ENCODE measurements around the gene OR52N2. TPM values are rescaled to one million over a fixed set of nuclear protein-coding genes. Genes with fewer than 3 reads are reported as not detected.

The OR52N2 gene
- not detected for total RNA-seq
- long read RNA-seq: 0 reads

DNA sequence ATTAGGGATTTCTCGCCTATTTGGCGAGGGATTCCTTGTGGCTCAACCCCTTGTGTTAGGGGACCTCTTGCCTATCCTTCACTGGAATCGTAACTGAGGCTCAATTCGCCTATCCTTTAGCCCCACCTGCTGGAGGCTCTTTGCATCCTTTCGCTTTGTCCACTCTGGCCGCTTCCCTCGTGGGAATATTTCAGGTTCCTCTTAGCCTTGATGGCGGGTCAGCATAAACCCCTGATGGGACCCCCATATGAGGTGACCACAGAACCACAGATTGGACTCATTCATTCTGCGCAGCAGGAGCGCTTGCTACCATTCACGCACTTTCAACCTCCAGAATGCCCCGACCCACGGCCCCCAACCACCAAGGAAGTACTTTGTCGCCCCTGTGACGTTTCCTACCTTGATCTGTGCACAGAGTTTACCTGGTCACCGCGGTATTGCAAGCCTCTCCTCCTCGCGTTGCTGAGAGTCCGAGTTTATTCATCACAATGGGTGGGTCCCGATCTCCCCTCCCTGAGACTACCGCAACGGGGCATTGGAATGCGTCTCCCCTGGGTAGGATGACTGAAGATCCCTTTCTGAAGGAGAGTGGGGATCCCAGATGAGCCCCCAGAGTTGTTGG, at the start of gene OR52N2:
Gene OR52N2, plus strand, starts transcription at position 425 of the 622 bp plus-strand sequence. CDS start 11,412 bp downstream, outside the sequence.
- peak within 1 kb of the TSS; percentile 67 for H3K4me3 ChIP-seq
- H3K9me3 ChIP-seq (replicated peaks): peaks cover 7% of the 10 kb centered on the region
- H3K36me3 ChIP-seq: no peaks in the 10 kb centered on the region
- peak; percentile 54 for DNase-seq
- peaks cover 12% of the 10 kb centered on the region for H3K4me1 ChIP-seq
- intact Hi-C loops (cut with micrococcal nuclease): loop anchor here (5.0 kb wide), 1 partner anchor 336 kb away; no protein-coding TSS in a partner anchor
- H3K27me3 ChIP-seq (ENCODE audit: low read depth): peaks cover 8% of the 10 kb centered on the region
- TF ChIP-seq, protein P1, sequence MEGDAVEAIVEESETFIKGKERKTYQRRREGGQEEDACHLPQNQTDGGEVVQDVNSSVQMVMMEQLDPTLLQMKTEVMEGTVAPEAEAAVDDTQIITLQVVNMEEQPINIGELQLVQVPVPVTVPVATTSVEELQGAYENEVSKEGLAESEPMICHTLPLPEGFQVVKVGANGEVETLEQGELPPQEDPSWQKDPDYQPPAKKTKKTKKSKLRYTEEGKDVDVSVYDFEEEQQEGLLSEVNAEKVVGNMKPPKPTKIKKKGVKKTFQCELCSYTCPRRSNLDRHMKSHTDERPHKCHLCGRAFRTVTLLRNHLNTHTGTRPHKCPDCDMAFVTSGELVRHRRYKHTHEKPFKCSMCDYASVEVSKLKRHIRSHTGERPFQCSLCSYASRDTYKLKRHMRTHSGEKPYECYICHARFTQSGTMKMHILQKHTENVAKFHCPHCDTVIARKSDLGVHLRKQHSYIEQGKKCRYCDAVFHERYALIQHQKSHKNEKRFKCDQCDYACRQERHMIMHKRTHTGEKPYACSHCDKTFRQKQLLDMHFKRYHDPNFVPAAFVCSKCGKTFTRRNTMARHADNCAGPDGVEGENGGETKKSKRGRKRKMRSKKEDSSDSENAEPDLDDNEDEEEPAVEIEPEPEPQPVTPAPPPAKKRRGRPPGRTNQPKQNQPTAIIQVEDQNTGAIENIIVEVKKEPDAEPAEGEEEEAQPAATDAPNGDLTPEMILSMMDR (IDR thresholded peaks at IDR 0.05; ENCODE audit: borderline replicate concordance): peak; percentile 84
- no peak within 1 kb of the TSS for H3K27ac ChIP-seq (replicated peaks)

DNA sequence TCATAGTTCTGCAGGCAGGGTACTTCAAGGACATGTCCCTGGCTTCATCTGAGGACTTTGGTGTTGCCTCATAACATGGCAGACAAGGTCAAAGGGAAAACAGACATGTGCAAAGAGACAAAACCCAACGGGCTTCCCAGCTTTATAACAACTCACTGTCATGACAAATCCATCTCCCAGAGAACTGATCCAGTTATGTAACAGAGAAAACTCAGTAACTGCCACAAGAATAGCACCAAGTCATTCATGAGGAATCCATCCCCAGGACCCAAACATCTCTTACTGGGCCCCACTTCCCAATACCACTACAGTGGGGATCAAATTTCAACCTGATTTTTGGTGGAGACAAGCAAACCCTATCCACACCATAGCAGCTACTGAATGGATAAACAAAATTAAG, 41.7 kb upstream of the OR52N2 start:
- intact Hi-C loops (cut with micrococcal nuclease): no loop called here

DNA sequence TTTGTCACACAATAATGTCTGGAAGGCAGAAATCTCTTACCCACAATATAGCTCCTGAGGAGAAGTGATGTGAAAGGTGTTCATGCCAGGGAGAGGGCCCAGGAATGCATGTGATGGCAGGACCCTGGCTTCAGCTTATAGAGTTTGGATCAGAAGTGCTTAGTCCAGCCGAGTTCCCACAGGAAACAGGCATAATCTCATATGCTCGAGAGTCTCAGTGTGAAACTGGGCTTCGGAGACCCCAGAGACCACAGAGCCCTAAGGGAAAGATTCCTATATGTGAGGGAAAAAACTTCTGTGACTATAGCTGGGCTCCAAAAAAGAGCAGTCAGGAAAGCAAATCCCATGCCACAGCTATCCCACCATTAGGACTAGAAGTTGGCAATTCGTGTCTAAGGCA, 25.5 kb upstream of the OR52N2 start, which contains the start of gene OR52N5:
Gene OR52N5, minus strand, starts transcription at position 101 of the 400 bp plus-strand sequence. CDS start 4,721 bp downstream, outside the sequence.
- H3K4me3 ChIP-seq: no peak within 1 kb of the TSS

More for the DNA sequence above, 41.7 kb upstream of the OR52N2 start:
- H3K4me1 ChIP-seq: no peaks in the 10 kb centered on the region
- H3K27me3 ChIP-seq (ENCODE audit: low read depth): no peaks in the 10 kb centered on the region
- no peaks in the 10 kb centered on the region for H3K36me3 ChIP-seq
- H3K9me3 ChIP-seq (replicated peaks): no peaks in the 10 kb centered on the region
- H3K27ac ChIP-seq (replicated peaks): no peak overlapping the region
- no peak for DNase-seq
- TF ChIP-seq, protein P1 (IDR thresholded peaks at IDR 0.05; ENCODE audit: borderline replicate concordance): no peak
- H3K4me3 ChIP-seq: no peak overlapping the region

DNA sequence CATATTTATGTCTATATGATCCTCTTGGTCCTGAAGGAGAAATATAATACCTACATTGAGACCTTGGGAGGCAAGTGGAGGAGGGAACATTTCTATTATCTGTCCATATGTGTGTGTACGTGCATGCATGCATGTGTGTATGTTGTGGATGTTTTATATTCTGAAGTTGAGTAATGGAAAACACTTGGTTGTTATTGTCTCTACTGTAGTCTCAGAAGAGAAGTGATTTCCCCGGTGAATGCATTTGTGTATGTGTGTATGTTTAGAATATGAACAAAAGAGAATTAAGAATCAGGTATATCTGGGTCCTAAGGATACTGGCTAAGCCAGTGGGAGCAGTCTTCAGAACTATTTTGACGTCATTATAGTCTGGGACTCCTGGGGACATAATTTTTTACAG, 17.6 kb upstream of the OR52N2 start, which contains the start of gene OR52N1:
Gene OR52N1, minus strand, starts transcription at position 101 of the 400 bp plus-strand sequence. CDS start 2,449 bp downstream, outside the sequence.
- H3K9me3 ChIP-seq (replicated peaks): peaks cover 19% of the 10 kb centered on the region
- TF ChIP-seq, protein P1 (IDR thresholded peaks at IDR 0.05; ENCODE audit: borderline replicate concordance): no peak
- H3K36me3 ChIP-seq: no peaks in the 10 kb centered on the region
- no peaks in the 10 kb centered on the region for H3K27me3 ChIP-seq (ENCODE audit: low read depth)
- H3K27ac ChIP-seq (replicated peaks): no peak within 1 kb of the TSS
- H3K4me1 ChIP-seq: no peaks in the 10 kb centered on the region
- no peak within 1 kb of the TSS for H3K4me3 ChIP-seq
- intact Hi-C loops (cut with micrococcal nuclease): no loop called here
- no peak for DNase-seq

More for the DNA sequence above, 25.5 kb upstream of the OR52N2 start, which contains the start of gene OR52N5:
- Histone ChIP-seq H3K36me3 (no peaks in the 10 kb centered on the region), H3K27ac (replicated peaks) (no peak within 1 kb of the TSS), H3K9me3 (replicated peaks) (no peaks in the 10 kb centered on the region), H3K27me3 (ENCODE audit: low read depth) (no peaks in the 10 kb centered on the region), H3K4me1 (no peaks in the 10 kb centered on the region)
- intact Hi-C loops (cut with micrococcal nuclease): no loop called here
- TF ChIP-seq, protein P1 (IDR thresholded peaks at IDR 0.05; ENCODE audit: borderline replicate concordance): no peak
- DNase-seq: no peak

DNA sequence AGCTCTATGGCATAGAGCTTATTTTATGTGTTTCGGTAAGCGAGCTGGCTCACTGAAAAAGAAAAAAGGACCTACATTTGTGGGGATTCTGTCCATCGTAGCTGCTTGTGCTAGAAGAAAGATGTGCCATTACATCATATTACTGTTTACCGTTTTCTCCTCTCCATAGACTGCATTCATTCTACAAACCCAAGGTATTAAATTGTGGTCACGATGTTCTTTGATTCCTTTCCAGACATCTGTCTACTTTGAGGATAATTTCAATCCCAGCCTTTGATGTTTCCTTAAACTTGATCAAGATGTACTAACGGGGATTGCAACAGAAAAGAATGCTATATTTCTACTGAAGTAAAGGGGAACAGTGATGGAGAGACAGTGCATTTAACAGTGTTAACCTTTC, 12.2 kb upstream of the OR52N2 start:
- TF ChIP-seq, protein P1 (IDR thresholded peaks at IDR 0.05; ENCODE audit: borderline replicate concordance): no peak
- Histone ChIP-seq H3K27me3 (ENCODE audit: low read depth) (no peaks in the 10 kb centered on the region), H3K4me3 (no peak overlapping the region), H3K36me3 (no peaks in the 10 kb centered on the region), H3K27ac (replicated peaks) (no peak overlapping the region), H3K4me1 (no peaks in the 10 kb centered on the region), H3K9me3 (replicated peaks) (peaks cover 19% of the 10 kb centered on the region)
- intact Hi-C loops (cut with micrococcal nuclease): no loop called here
- DNase-seq: no peak
